HEK293 (cell line): ENCODE measurements around the gene TTF1.

Experiments used
- CTCF ChIA-PET: fragments of 350-600 bp; formaldehyde crosslinking; extraction: SDS; loops from one replicate; lab custom pipeline; 2021; ENCODE audit warnings: antibody characterized with exemption; lab: Yijun Ruan, JAX
- POLR2A ChIA-PET: fragments of 300-600 bp; formaldehyde crosslinking; extraction: SDS; loops from one replicate; lab custom pipeline; 2020; ENCODE audit warnings: antibody characterized with exemption, inconsistent platforms; lab: Yijun Ruan, JAX
- H3K27ac ChIP-seq: fragments of 200-500 bp; sonication (Bioruptor generic); 2 replicates; pipeline ENCODE4 v1.5.1; 2014; ENCODE audit warnings: low read depth, low read length, control low read depth, inconsistent platforms; ENCODE audit errors: extremely low read depth
- H3K36me3 ChIP-seq, 2 experiments: fragments of 200-500 bp in 1 of 2; sonication (Bioruptor generic) in 1 of 2; 1 replicate in 1 of 2; 2 replicates in 1 of 2; pipeline ENCODE4 v1.5.1; 2014 to 2017; ENCODE audit warnings: inconsistent platforms in 2 of 2, low read length in 2 of 2; ENCODE audit not compliant: control insufficient read depth in 2 of 2, insufficient read depth in 1 of 2
- H3K4me1 ChIP-seq: fragments of 200-500 bp; sonication (Bioruptor generic); 2 replicates; pipeline ENCODE4 v1.5.1; 2014; ENCODE audit warnings: mild to moderate bottlenecking, low read length, inconsistent platforms; ENCODE audit not compliant: control insufficient read depth, insufficient read depth
- H3K4me3 ChIP-seq: 2 replicates; pipeline ENCODE4 v1.5.1; 2011; ENCODE audit warnings: low read depth, mild to moderate bottlenecking, control low read depth, low read length, moderate library complexity
- H3K9me3 ChIP-seq: fragments of 200-500 bp; sonication (Bioruptor generic); 2 replicates; pipeline ENCODE4 v1.5.1; 2014; ENCODE audit warnings: low read depth, low read length, inconsistent platforms; ENCODE audit not compliant: control insufficient read depth, insufficient read depth
- OSR2 ChIP-seq: fragments of 450-650 bp; formaldehyde crosslinking; IDR thresholded peaks from 2 replicates; pipeline ENCODE4 v1.5.1; 2016; ENCODE audit warnings: missing biosample characterization, missing genetic modification characterization
- SETDB1 ChIP-seq: IDR thresholded peaks from one replicate; pipeline ENCODE4 v1.6.1; 2017; ENCODE audit warnings: mild to moderate bottlenecking, low read length, moderate library complexity, mixed read lengths; ENCODE audit not compliant: insufficient read length
- TCF7L2 ChIP-seq: IDR thresholded peaks from 2 replicates; pipeline ENCODE4 v1.6.1; 2011; ENCODE audit warnings: low read depth, mild to moderate bottlenecking, inconsistent platforms, low read length, moderate library complexity, borderline replicate concordance
- ZNF121 ChIP-seq: fragments of 450-650 bp; formaldehyde crosslinking; IDR thresholded peaks from 2 replicates; pipeline ENCODE4 v1.5.1; 2016; ENCODE audit warnings: missing biosample characterization, missing genetic modification characterization
- ZNF132 ChIP-seq: fragments of 450-650 bp; formaldehyde crosslinking; IDR thresholded peaks from 2 replicates; pipeline ENCODE4 v1.5.1; 2017; ENCODE audit warnings: missing biosample characterization, missing genetic modification characterization, borderline replicate concordance
- ZNF16 ChIP-seq: fragments of 450-650 bp; formaldehyde crosslinking; IDR thresholded peaks from 2 replicates; pipeline ENCODE4 v1.5.1; 2016; ENCODE audit warnings: low read depth, missing biosample characterization, missing genetic modification characterization
- ZNF169 ChIP-seq: fragments of 450-650 bp; formaldehyde crosslinking; IDR thresholded peaks from 2 replicates; pipeline ENCODE4 v1.5.1; 2016; ENCODE audit warnings: missing biosample characterization, missing genetic modification characterization
- ZNF19 ChIP-seq: fragments of 450-650 bp; formaldehyde crosslinking; IDR thresholded peaks from 2 replicates; pipeline ENCODE4; 2016; ENCODE audit warnings: missing biosample characterization, missing genetic modification characterization, low read depth
- ZNF214 ChIP-seq: fragments of 450-650 bp; formaldehyde crosslinking; IDR thresholded peaks from 2 replicates; pipeline ENCODE4 v1.5.1; 2017; ENCODE audit warnings: missing biosample characterization, mild to moderate bottlenecking, missing genetic modification characterization, borderline replicate concordance
- ZNF366 ChIP-seq: fragments of 450-650 bp; formaldehyde crosslinking; conservative IDR thresholded peaks from 2 replicates; pipeline ENCODE4 v1.5.1; 2016; ENCODE audit warnings: missing biosample characterization, missing genetic modification characterization
- ZNF514 ChIP-seq: fragments of 450-650 bp; formaldehyde crosslinking; IDR thresholded peaks from 2 replicates; pipeline ENCODE4 v1.5.1; 2016; ENCODE audit warnings: missing biosample characterization, missing genetic modification characterization
- ZNF518A ChIP-seq: fragments of 450-650 bp; formaldehyde crosslinking; conservative IDR thresholded peaks from 2 replicates; pipeline ENCODE4 v1.5.1; 2016; ENCODE audit warnings: low read depth, missing biosample characterization, missing genetic modification characterization
- ZNF530 ChIP-seq: fragments of 450-650 bp; formaldehyde crosslinking; IDR thresholded peaks from 2 replicates; pipeline ENCODE4 v1.5.1; 2016; ENCODE audit warnings: low read depth, missing biosample characterization, missing genetic modification characterization
- ZNF777 ChIP-seq: fragments of 450-650 bp; formaldehyde crosslinking; IDR thresholded peaks from 2 replicates; pipeline ENCODE4 v1.5.1; 2017; ENCODE audit warnings: missing biosample characterization, missing genetic modification characterization, borderline replicate concordance
- TF ChIP-seq, protein P1 (sequence below): fragments of 450-650 bp; formaldehyde crosslinking; optimal IDR thresholded peaks from 2 replicates; pipeline ENCODE3; 2016; ENCODE audit warnings: missing biosample characterization, mild to moderate bottlenecking, missing genetic modification characterization

Gene TTF1

GRCh38 chr9:132409828-132410528 lies 3.3 kb upstream of the TTF1 start, which contains the start of gene CFAP77 (continued):
- TF ChIP-seq OSR2 (tag by site-specific recombination), result no peak
- no peak for TF ChIP-seq ZNF16 (tag by site-specific recombination)
- no peak for TF ChIP-seq ZNF530 (tag by site-specific recombination)

- Histone ChIP-seq H3K4me3 (no peak overlapping the region), H3K9me3 (no peaks in the 10 kb centered on the region), H3K27ac (no peak overlapping the region), H3K36me3 (peaks cover 0 to 4% of the 10 kb centered on the region in 2 experiments; a peak in 2 of 3 replicates), H3K4me1 (no peaks in the 10 kb centered on the region)
- ChIA-PET POLR2A (no interaction called here), CTCF (interaction anchor here (1.1 kb wide), 1 partner anchor 167 kb away, joined by 5 read pairs; no protein-coding TSS in a partner anchor)
- TF ChIP-seq ZNF19 (tag by site-specific recombination) (no peak), ZNF777 (tag by site-specific recombination) (no peak), ZNF121 (tag by site-specific recombination) (no peak), ZNF169 (no peak)
- TF ChIP-seq, protein P1, sequence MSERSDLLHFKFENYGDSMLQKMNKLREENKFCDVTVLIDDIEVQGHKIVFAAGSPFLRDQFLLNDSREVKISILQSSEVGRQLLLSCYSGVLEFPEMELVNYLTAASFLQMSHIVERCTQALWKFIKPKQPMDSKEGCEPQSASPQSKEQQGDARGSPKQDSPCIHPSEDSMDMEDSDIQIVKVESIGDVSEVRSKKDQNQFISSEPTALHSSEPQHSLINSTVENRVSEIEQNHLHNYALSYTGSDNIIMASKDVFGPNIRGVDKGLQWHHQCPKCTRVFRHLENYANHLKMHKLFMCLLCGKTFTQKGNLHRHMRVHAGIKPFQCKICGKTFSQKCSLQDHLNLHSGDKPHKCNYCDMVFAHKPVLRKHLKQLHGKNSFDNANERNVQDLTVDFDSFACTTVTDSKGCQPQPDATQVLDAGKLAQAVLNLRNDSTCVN (tag by site-specific recombination), result no peak
Measured at GRCh38 chr9:132408521-132408920, 1.9 kb upstream of the TTF1 start.

DNA sequence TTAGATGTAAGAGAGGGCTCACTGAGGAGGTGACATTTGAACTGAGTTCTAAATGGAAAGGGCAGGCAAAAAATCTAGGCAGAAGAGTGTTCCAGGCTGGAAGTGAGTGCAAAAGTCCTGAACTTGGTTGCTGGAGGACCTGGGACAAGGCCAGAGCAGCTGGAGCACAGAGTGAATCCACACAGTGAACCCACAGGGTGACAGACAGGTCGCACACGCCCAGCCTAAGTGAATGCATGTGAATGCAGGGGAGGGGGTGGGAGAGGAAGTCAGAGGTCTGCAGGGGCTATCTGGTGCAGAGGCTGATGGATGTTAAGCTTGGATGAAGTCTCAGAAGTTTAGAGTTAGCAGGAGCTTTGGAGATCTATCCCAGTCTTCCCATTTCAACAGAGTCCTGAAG lies 556 bp upstream of the TTF1 start:
- Histone ChIP-seq H3K27ac (no peak overlapping the region), H3K4me1 (no peaks in the 10 kb centered on the region), H3K9me3 (no peaks in the 10 kb centered on the region), H3K4me3 (no peak overlapping the region), H3K36me3 (peaks cover 6 to 13% of the 10 kb centered on the region in 2 experiments)
- POLR2A ChIA-PET, result no interaction called here
- TF ChIP-seq TCF7L2 (no peak), ZNF518A (tag by site-specific recombination) (no peak), ZNF132 (tag by site-specific recombination) (no peak), ZNF214 (tag by site-specific recombination) (no peak), ZNF366 (tag by site-specific recombination) (no peak), ZNF514 (tag by site-specific recombination) (no peak), SETDB1 (no peak)
- CTCF ChIA-PET, result interaction anchor here (1.0 to 1.1 kb wide), 2 partner anchors 45 to 168 kb away, joined by 4 to 5 read pairs; no protein-coding TSS in a partner anchor
